Upper lobe of left lung (tissue), 6 donors: ENCODE data around the gene ADIPOR2. TPM values are rescaled to one million over a fixed set of nuclear protein-coding genes. Genes with fewer than 3 reads are reported as not detected.

Experiments used
- ATAC-seq, 2 donors: fragments of 200-7000 bp; cut with Tn5 transposase; one replicate each; pipeline ENCODE4 v1.9.1; 2022; ENCODE audit warnings: mild to moderate bottlenecking in 2 of 2, moderate library complexity in 2 of 2; ENCODE audit not compliant: low FRiP score in 2 of 2
- DNase-seq, 2 donors: peaks; one replicate each; pipeline ENCODE4 v3.0.0-alpha.2; 2019 to 2020
- H3K27ac ChIP-seq, 4 donors: fragments of 200-600 bp; sonication (generic); one replicate each; pipeline ENCODE4 v1.5.1; 2016 to 2019
- H3K27me3 ChIP-seq, 4 donors: fragments of 200-600 bp; sonication (generic); one replicate each; pipeline ENCODE4 v1.5.1; 2017 to 2019
- H3K36me3 ChIP-seq, 4 donors: fragments of 200-600 bp; sonication (generic); one replicate each; pipeline ENCODE4 v1.5.1; 2016 to 2019
- H3K4me1 ChIP-seq, 4 donors: fragments of 200-600 bp; sonication (generic); one replicate each; pipeline ENCODE4 v1.5.1; 2018 to 2019
- H3K4me3 ChIP-seq, 4 donors: fragments of 200-600 bp; sonication (generic); one replicate each; pipeline ENCODE4 v1.5.1; 2017 to 2019; ENCODE audit warnings: mild to moderate bottlenecking in 2 of 4, moderate library complexity in 1 of 4
- H3K9me3 ChIP-seq, 4 donors: fragments of 200-600 bp; sonication (generic); one replicate each; pipeline ENCODE4 v1.5.1; 2018 to 2019
- CTCF ChIP-seq, 6 experiments: fragments of 450-650 bp in 4 of 6; fragments of 200-600 bp in 2 of 6; sonication (generic) in 2 of 6; IDR thresholded peaks; one replicate each; pipeline ENCODE4 v1.5.1; 2016 to 2019; ENCODE audit warnings: antibody characterized with exemption in 6 of 6
- EP300 ChIP-seq, 4 donors: sonication (generic); formaldehyde crosslinking; IDR thresholded peaks; one replicate each; pipeline ENCODE4 v1.5.1; 2017; ENCODE audit warnings: antibody characterized with exemption in 4 of 4, control low read depth in 2 of 4
- POLR2A ChIP-seq, 4 donors: fragments of 450-650 bp; IDR thresholded peaks; one replicate each; pipeline ENCODE4 v1.5.1; 2016 to 2017; ENCODE audit warnings: antibody characterized with exemption in 4 of 4, mild to moderate bottlenecking in 2 of 4
- POLR2AphosphoS5 ChIP-seq, 2 donors: sonication (generic); formaldehyde crosslinking; IDR thresholded peaks; one replicate each; pipeline ENCODE4 v1.5.1; 2017; ENCODE audit warnings: antibody characterized with exemption in 2 of 2
- whole genome bisulfite sequencing, 2 donors: methylation state at CpG; one replicate each; pipeline ENCODE4 v1.1.5; 2017 to 2018; 5-methylcytosine and 5-hydroxymethylcytosine counted together
- total RNA-seq, 6 donors: library from RNA; depleted of rRNA in 4 of 6; stranded (reverse); fragments of >200 nt in 4 of 6; gene quantifications; one replicate each; pipeline versions ENCODE4 v1.1.0 to v1.2.1, GENCODE V29; 2016 to 2021
- donor health status: DM: no; HTN: no; CAD: no; lungs with moderate emphysema.
- donor health status: DM: no; HTN: yes; CAD: no; lungs with severe emphysema.

Gene ADIPOR2
- total RNA-seq, 6 donors from 2014 or later: 45.1 to 82.3 (median 68.6) TPM

- peak; percentile 59 to 83 for ATAC-seq
- TF ChIP-seq EP300 (IDR thresholded peaks at IDR 0.05) (no peak), POLR2AphosphoS5 (IDR thresholded peaks at IDR 0.05) (no peak), CTCF (IDR thresholded peaks at IDR 0.05) (no peak), POLR2A (IDR thresholded peaks at IDR 0.05) (no peak)
- no peaks in the 10 kb centered on the region for H3K36me3 ChIP-seq
- H3K9me3 ChIP-seq: no peaks in the 10 kb centered on the region
- DNase-seq: peak; percentile 82 to 86
- no peak overlapping the region for H3K27ac ChIP-seq
- no peak overlapping the region for H3K4me3 ChIP-seq
- peaks cover 0 to 12% (median 2%) of the 10 kb centered on the region in 4 donors for H3K4me1 ChIP-seq
- 6 to 11% methylated on average over 14 to 31 of the region's 34 CpGs for WGBS, 2 donors
- peaks cover 0 to 6% (median 0%) of the 10 kb centered on the region in 4 donors for H3K27me3 ChIP-seq
Measured at GRCh38 chr12:1830981-1831963, 140.4 kb downstream of the ADIPOR2 start.

GRCh38 chr12:1832801-1833595 lies 142.1 kb downstream of the ADIPOR2 start:
- no peak overlapping the region for H3K4me3 ChIP-seq
- WGBS, 2 donors: 72 to 79% methylated on average over 16 to 17 of the region's 17 CpGs
- ATAC-seq (no peak), DNase-seq (no peak)
- TF ChIP-seq POLR2A (IDR thresholded peaks at IDR 0.05): no peak
- no peak for TF ChIP-seq EP300 (IDR thresholded peaks at IDR 0.05)
- TF ChIP-seq CTCF (IDR thresholded peaks at IDR 0.05): no peak
- TF ChIP-seq POLR2AphosphoS5 (IDR thresholded peaks at IDR 0.05): no peak
- peaks cover 0 to 12% (median 2%) of the 10 kb centered on the region in 4 donors for H3K4me1 ChIP-seq
- no peak overlapping the region for H3K27ac ChIP-seq
- H3K36me3 ChIP-seq: no peaks in the 10 kb centered on the region
- no peaks in the 10 kb centered on the region for H3K9me3 ChIP-seq
- peaks cover 0 to 6% (median 0%) of the 10 kb centered on the region in 4 donors for H3K27me3 ChIP-seq

DNA sequence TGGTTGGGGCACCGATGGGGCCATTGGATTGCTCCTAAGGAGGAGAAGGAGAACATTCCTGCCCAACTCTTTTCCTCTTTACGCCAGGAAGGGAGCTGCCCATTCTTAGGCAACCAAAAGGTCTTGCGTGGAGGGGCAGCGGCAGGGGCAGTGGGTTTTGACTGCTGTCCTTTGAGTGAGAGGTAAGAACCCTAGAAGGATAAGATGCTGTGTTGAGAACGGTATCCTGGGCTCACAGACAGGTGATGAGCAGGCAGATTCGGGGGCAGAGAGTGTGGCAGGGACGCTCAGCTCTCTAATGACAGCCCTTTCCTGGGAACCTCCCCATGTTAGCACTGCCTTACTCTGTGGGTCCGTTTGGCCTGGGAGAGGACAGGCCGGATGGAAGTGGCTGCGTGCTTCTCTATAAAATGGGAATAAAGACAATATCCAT lies 142.7 kb downstream of the ADIPOR2 start:
- no peaks in the 10 kb centered on the region for H3K36me3 ChIP-seq
- WGBS, 2 donors: 79 to 81% methylated on average over 9 to 10 of the region's 10 CpGs
- peaks cover 0 to 12% (median 2%) of the 10 kb centered on the region in 4 donors for H3K4me1 ChIP-seq
- TF ChIP-seq CTCF (IDR thresholded peaks at IDR 0.05) (no peak), POLR2A (IDR thresholded peaks at IDR 0.05) (no peak), EP300 (IDR thresholded peaks at IDR 0.05) (no peak), POLR2AphosphoS5 (IDR thresholded peaks at IDR 0.05) (no peak)
- H3K9me3 ChIP-seq: no peaks in the 10 kb centered on the region
- DNase-seq: no peak
- no peak for ATAC-seq
- H3K4me3 ChIP-seq: no peak overlapping the region
- H3K27me3 ChIP-seq: peaks cover 0 to 6% (median 0%) of the 10 kb centered on the region in 4 donors
- no peak overlapping the region for H3K27ac ChIP-seq

DNA sequence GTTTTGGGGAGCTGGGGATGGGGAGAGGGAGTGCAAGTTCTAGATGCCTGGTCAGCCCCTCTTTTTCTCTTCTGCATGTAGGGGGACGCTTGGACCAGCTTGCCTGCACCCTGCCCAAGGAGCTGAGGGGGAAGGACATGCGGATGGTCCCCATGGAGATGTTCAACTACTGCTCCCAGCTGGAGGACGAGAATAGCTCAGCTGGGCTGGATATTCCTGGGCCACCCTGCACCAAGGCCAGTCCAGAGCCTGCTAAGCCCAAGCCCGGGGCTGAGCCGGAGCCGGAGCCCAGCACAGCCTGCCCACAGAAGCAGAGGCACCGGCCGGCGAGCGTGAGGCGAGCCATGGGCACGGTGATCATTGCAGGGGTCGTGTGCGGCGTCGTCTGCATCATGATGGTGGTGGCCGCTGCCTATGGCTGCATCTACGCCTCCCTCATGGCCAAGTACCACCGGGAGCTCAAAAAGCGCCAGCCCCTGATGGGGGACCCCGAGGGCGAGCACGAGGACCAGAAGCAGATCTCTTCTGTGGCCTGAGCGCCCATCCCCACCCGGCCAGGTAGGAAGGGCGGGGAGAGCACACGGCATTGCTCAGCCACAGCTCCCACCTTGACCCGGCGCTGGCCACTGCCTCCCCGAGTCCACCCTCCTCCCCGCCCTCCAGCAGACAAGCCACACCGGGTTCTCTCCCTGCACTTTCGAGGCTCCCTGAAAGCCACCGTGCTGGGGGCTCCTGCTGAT lies 143.5 kb downstream of the ADIPOR2 start:
- DNase-seq: peak in 1 of 2 donors; percentile 71
- Histone ChIP-seq H3K4me1 (peaks cover 0 to 12% (median 2%) of the 10 kb centered on the region in 4 donors), H3K4me3 (no peak overlapping the region), H3K9me3 (no peaks in the 10 kb centered on the region), H3K27ac (no peak overlapping the region), H3K27me3 (peaks cover 0 to 6% (median 0%) of the 10 kb centered on the region in 4 donors), H3K36me3 (no peaks in the 10 kb centered on the region)
- no peak for TF ChIP-seq POLR2A (IDR thresholded peaks at IDR 0.05)
- TF ChIP-seq EP300 (IDR thresholded peaks at IDR 0.05): no peak
- no peak for TF ChIP-seq POLR2AphosphoS5 (IDR thresholded peaks at IDR 0.05)
- TF ChIP-seq CTCF (IDR thresholded peaks at IDR 0.05): no peak
- WGBS, 2 donors: 82 to 84% methylated on average over 8 to 33 of the region's 34 CpGs
- no peak for ATAC-seq
